ENCODE results near the gene PAH. TPM values are rescaled to one million over a fixed set of nuclear protein-coding genes. Genes with fewer than 3 reads are reported as not detected.

PAH gene
- total and polyA plus RNA-seq, 2 of the 13 experiments (the other 11 are each of a cell fraction or from before 2014, with no cell fraction given) = 192 to 451 TPM

- BruUV-seq (replicated peaks) = no TSS peak
- no peaks in the 10 kb centered on the region for H4K20me1 ChIP-seq (ENCODE audit: insufficient read depth, low read length)
- H3K27me3 ChIP-seq (ENCODE audit: control insufficient read depth in 1 of 2, insufficient read depth in 2 of 2, low read length in 2 of 2) = no peaks in the 10 kb centered on the region
- intact Hi-C loops (cut with micrococcal nuclease; ENCODE audit: unreplicated experiment) = no loop called here
- ATAC-seq (peak; percentile 35; the same call in 2 of the 3 replicates), DNase-seq (ENCODE audit: low spot score) (no peak), FAIRE-seq (no peak)
- ChIA-PET CTCF (ENCODE audit: low intra/inter-chr PET ratio, low total read pairs) (no interaction called here), POLR2A (interaction anchor here (1.1 to 3.4 kb wide), 3 partner anchors 9 to 26 kb away, joined by 3 to 22 read pairs (median 7); no protein-coding TSS in a partner anchor)
- no peak overlapping the region; the same call in 1 of the 2 replicates for H3K9ac ChIP-seq (ENCODE audit: insufficient read depth, low read depth, low read length)
- peaks cover 92% of the 10 kb centered on the region for H3K4me1 ChIP-seq (ENCODE audit: insufficient read depth, low read length)
- TF ChIP-seq SNAI1 (CRISPR knock-in tag; IDR thresholded peaks at IDR 0.05; ENCODE audit: borderline replicate concordance) (no peak), MIER2 (CRISPR knock-in tag; IDR thresholded peaks at IDR 0.05) (no peak), SALL1 (CRISPR knock-in tag; IDR thresholded peaks at IDR 0.05) (0 out of 2 replicates have a peak, but pooled peaks have one; percentile 41), IKZF4 (CRISPR knock-in tag; IDR thresholded peaks at IDR 0.05; ENCODE audit: borderline replicate concordance, low read depth, not compliant biosample characterization) (no peak), ATF3 (CRISPR knock-in tag; IDR thresholded peaks at IDR 0.05) (no peak), ZNF652 (CRISPR knock-in tag; IDR thresholded peaks at IDR 0.05; ENCODE audit: borderline replicate concordance, low read depth) (no peak), ZNF407 (CRISPR knock-in tag; IDR thresholded peaks at IDR 0.05; ENCODE audit: not compliant biosample characterization) (no peak), RXRB (CRISPR knock-in tag; IDR thresholded peaks at IDR 0.05; ENCODE audit: borderline replicate concordance) (no peak), NFKBIZ (CRISPR knock-in tag; IDR thresholded peaks at IDR 0.05) (no peak), ZBTB38 (CRISPR knock-in tag; IDR thresholded peaks at IDR 0.05) (peak; percentile 34; the same call in 1 of the 2 replicates)
- no peak overlapping the region for H3K4me3 ChIP-seq (replicated peaks in 1 of 3; ENCODE audit: insufficient read depth in 1 of 3, low read depth in 2 of 3, low read length in 3 of 3)
- H3K9me3 ChIP-seq (ENCODE audit: low read length) = no peaks in the 10 kb centered on the region
- H2AFZ ChIP-seq (ENCODE audit: low read length) = no peak overlapping the region
- H3K27ac ChIP-seq (ENCODE audit: extremely low read length, insufficient read depth, low read length) = peak overlapping the region; percentile 24
- H3K79me2 ChIP-seq (ENCODE audit: insufficient read depth, low read length) = peaks cover 95% of the 10 kb centered on the region
- in situ Hi-C loops (cut with HindIII; ENCODE audit: extremely low pct_ligation_motif_present, low pct_unique_long_range_greater_than_20kb) = no loop called here
- H3K4me2 ChIP-seq (ENCODE audit: low read depth, low read length) = peak overlapping the region; percentile 44; the same call in 1 of the 2 replicates
- H3K36me3 ChIP-seq (replicated peaks in 1 of 2; ENCODE audit: control insufficient read depth in 1 of 2, insufficient read depth in 2 of 2, low read length in 2 of 2) = peaks cover 10 to 16% of the 10 kb centered on the region in 2 experiments
- WGBS (ENCODE audit: low lambda C conversion rate) = 97% methylated on average over 3 of the region's 4 CpGs
These were observed 6.3 kb downstream of the PAH start for GRCh38 chr12:102910792-102911191.

Data from HepG2 (cell line).